Panc1 (cell line): ENCODE results near the gene ADGRL3. TPM values are rescaled to one million over a fixed set of nuclear protein-coding genes. Genes with fewer than 3 reads are reported as not detected.

Experiments used
- ATAC-seq: fragments of 200-7000 bp; cut with Tn5 transposase; 2 replicates; pipeline ENCODE4 v1.9.1; 2020; ENCODE audit warnings: mild to moderate bottlenecking, moderate library complexity
- BruUV-seq: library from RNA; stranded (reverse); fragments of 400-500 nt; replicated peaks from 2 replicates; lab custom pipeline; 2021; lab: Mats Ljungman, UMichigan
- CTCF ChIA-PET: fragments of 300-600 bp; sonication (Branson Sonifier 250); formaldehyde crosslinking; loops from one replicate; lab custom pipeline; 2022; ENCODE audit warnings: antibody characterized with exemption; lab: Charles Lee
- POLR2A ChIA-PET: fragments of 300-600 bp; sonication (Branson Sonifier 250); formaldehyde crosslinking; loops from one replicate; lab custom pipeline; 2022; ENCODE audit warnings: antibody characterized with exemption; lab: Charles Lee
- DNase-seq: peaks from one replicate; pipeline ENCODE4 v3.0.0-alpha.2; 2010; ENCODE audit warnings: low read depth, low spot score
- H3K27ac ChIP-seq: 2 replicates; pipeline ENCODE4 v1.5.1; 2011; ENCODE audit warnings: mild to moderate bottlenecking, low read length, inconsistent platforms
- H3K27me3 ChIP-seq: fragments of 200-500 bp; sonication (Bioruptor generic); 2 replicates; pipeline ENCODE4 v1.6.0; 2014; ENCODE audit warnings: low read length, inconsistent platforms; ENCODE audit not compliant: control insufficient read depth, insufficient read depth
- H3K36me3 ChIP-seq: fragments of 200-500 bp; sonication (Bioruptor generic); 2 replicates; pipeline ENCODE4 v1.5.1; 2014; ENCODE audit warnings: inconsistent platforms, mild to moderate bottlenecking, low read length, moderate library complexity; ENCODE audit not compliant: control insufficient read depth, insufficient read depth
- H3K4me1 ChIP-seq: 2 replicates; pipeline ENCODE4 v1.5.1; 2011; ENCODE audit warnings: inconsistent platforms, mild to moderate bottlenecking, low read length, moderate library complexity; ENCODE audit not compliant: control insufficient read depth, insufficient read depth
- H3K4me3 ChIP-seq, 2 experiments: 2 replicates each; pipeline ENCODE4 v1.5.1; 2011 to 2012; ENCODE audit warnings: low read depth in 2 of 2, low read length in 2 of 2, mild to moderate bottlenecking in 2 of 2, inconsistent platforms in 1 of 2, moderate library complexity in 1 of 2
- H3K9me3 ChIP-seq: fragments of 200-500 bp; sonication (Bioruptor generic); 2 replicates; pipeline ENCODE4 v1.5.1; 2014; ENCODE audit warnings: low read depth, mild to moderate bottlenecking, inconsistent platforms, low read length, moderate library complexity; ENCODE audit not compliant: control insufficient read depth, insufficient read depth
- CTCF ChIP-seq: fragments of 450-650 bp; IDR thresholded peaks from 2 replicates; pipeline ENCODE4 v1.5.1; 2017; ENCODE audit warnings: mild to moderate bottlenecking
- POLR2AphosphoS5 ChIP-seq: IDR thresholded peaks from 2 replicates; pipeline ENCODE4 v1.6.1; 2012; ENCODE audit warnings: mild to moderate bottlenecking, low read depth, low read length, moderate library complexity
- REST ChIP-seq, 2 experiments: IDR thresholded peaks; 2 replicates each; pipeline ENCODE4 v1.6.1; 2011 to 2012; ENCODE audit warnings: low read depth in 2 of 2, control low read depth in 1 of 2, low read length in 1 of 2, mild to moderate bottlenecking in 1 of 2, moderate library complexity in 1 of 2; ENCODE audit not compliant: insufficient read depth in 1 of 2
- SIN3A ChIP-seq: IDR thresholded peaks from 2 replicates; pipeline ENCODE4 v1.6.1; 2012; ENCODE audit warnings: low read depth, mild to moderate bottlenecking, low read length, moderate library complexity, borderline replicate concordance; ENCODE audit not compliant: insufficient read depth
- TCF7L2 ChIP-seq: IDR thresholded peaks from 2 replicates; pipeline ENCODE4 v1.6.1; 2011; ENCODE audit warnings: mild to moderate bottlenecking, low read depth, low read length, inconsistent platforms
- in situ Hi-C: cut with HindIII; loops from 2 replicates; pipeline ENCODE4 v1.10.0; 2016; ENCODE audit warnings: low sequenced_read_pairs, low pct_unique_long_range_greater_than_20kb
- intact Hi-C: fragments of 100-400 bp; cut with micrococcal nuclease; formaldehyde crosslinking; loops from one replicate; pipeline ENCODE4 v1.10.0; 2022; ENCODE audit not compliant: unreplicated experiment
- total RNA-seq: library from RNA; stranded (reverse); gene quantifications from one replicate; pipeline ENCODE4 v1.2.1, GENCODE V29; 2021; ENCODE audit not compliant: unreplicated experiment

ADGRL3 gene
- total RNA-seq, 1 experiment from 2014 or later, result 0.23 TPM

GRCh38 chr4:61194571-61194970 is 5.6 kb upstream of the ADGRL3 start:
- TF ChIP-seq SIN3A (no peak), POLR2AphosphoS5 (no peak), TCF7L2 (no peak), REST (IDR thresholded peaks at IDR 0.05; ENCODE audit: insufficient read depth in 1 of 2, low read depth in 2 of 2, low read length in 1 of 2) (no peak), CTCF (no peak)
- DNase-seq, result no peak
- H3K27me3 ChIP-seq, result peaks cover 4% of the 10 kb centered on the region
- no peaks in the 10 kb centered on the region for H3K9me3 ChIP-seq
- ChIA-PET POLR2A (no interaction called here), CTCF (no interaction called here)
- no TSS peak for BruUV-seq
- H3K36me3 ChIP-seq, result no peaks in the 10 kb centered on the region
- intact Hi-C loops, result no loop called here
- no peak for ATAC-seq
- H3K4me1 ChIP-seq, result no peaks in the 10 kb centered on the region
- in situ Hi-C loops, result no loop called here
- no peak overlapping the region for H3K4me3 ChIP-seq
- no peak overlapping the region for H3K27ac ChIP-seq

GRCh38 chr4:61195101-61195500 is 5.0 kb upstream of the ADGRL3 start:
- no peak for ATAC-seq
- in situ Hi-C loops, result no loop called here
- POLR2A ChIA-PET, result no interaction called here
- CTCF ChIA-PET, result no interaction called here
- BruUV-seq, result no TSS peak
- H3K4me1 ChIP-seq, result no peaks in the 10 kb centered on the region
- H3K9me3 ChIP-seq, result no peaks in the 10 kb centered on the region
- no peak for TF ChIP-seq TCF7L2
- TF ChIP-seq POLR2AphosphoS5, result no peak
- TF ChIP-seq SIN3A, result no peak
- no peak for TF ChIP-seq CTCF
- no peak for TF ChIP-seq REST (IDR thresholded peaks at IDR 0.05; ENCODE audit: insufficient read depth in 1 of 2, low read depth in 2 of 2, low read length in 1 of 2)
- intact Hi-C loops, result no loop called here
- no peaks in the 10 kb centered on the region for H3K36me3 ChIP-seq
- peaks cover 7% of the 10 kb centered on the region for H3K27me3 ChIP-seq
- H3K4me3 ChIP-seq, result no peak overlapping the region
- H3K27ac ChIP-seq, result no peak overlapping the region
- no peak for DNase-seq
